Esophagus muscularis mucosa (tissue), 4 donors: Measurements from ENCODE around the gene DNM1.

Experiments
- CTCF ChIP-seq, 3 experiments: fragments of 200-600 bp in 2 of 3; fragments of 450-650 bp in 1 of 3; sonication (generic) in 2 of 3; IDR thresholded peaks; one replicate each; pipeline ENCODE4 v1.5.1; 2017 to 2019; ENCODE audit warnings: antibody characterized with exemption in 3 of 3, mild to moderate bottlenecking in 2 of 3, moderate library complexity in 1 of 3
- EP300 ChIP-seq: sonication (generic); formaldehyde crosslinking; IDR thresholded peaks from one replicate; pipeline ENCODE4 v1.6.1; 2017; ENCODE audit warnings: antibody characterized with exemption
- POLR2A ChIP-seq: fragments of 450-650 bp; IDR thresholded peaks from one replicate; pipeline ENCODE4 v1.6.1; 2017; ENCODE audit warnings: antibody characterized with exemption, moderate library complexity, mild to moderate bottlenecking, low read depth

- TF ChIP-seq POLR2A (no peak), CTCF (IDR thresholded peaks at IDR 0.05) (no peak), EP300 (no peak)
Measured at GRCh38 chr9:128208386-128208785, 5.2 kb downstream of the DNM1 start.
